IPS-NIHi7 (cell line): Measurements from ENCODE around the gene ADD3.

Experiments used
- DNase-seq: peaks from one replicate; pipeline ENCODE4 v3.0.0; 2012; ENCODE audit warnings: mixed read lengths; ENCODE audit errors: extremely low spot score

Gene ADD3

GRCh38 chr10:110179220-110179619, 171.4 kb downstream of the ADD3 start:
- no peak for DNase-seq

GRCh38 chr10:110181451-110181850, 173.7 kb downstream of the ADD3 start:
- no peak for DNase-seq

GRCh38 chr10:110181911-110182310, 174.1 kb downstream of the ADD3 start:
- DNase-seq, result no peak

- no peak for DNase-seq
These were observed 176.6 kb downstream of the ADD3 start for GRCh38 chr10:110184398-110184797.
